HepG2 (cell line): ENCODE measurements around the gene CRNKL1. TPM values are rescaled to one million over a fixed set of nuclear protein-coding genes. Genes with fewer than 3 reads are reported as not detected.

Experiments used
- ATAC-seq: fragments of 200-7000 bp; cut with Tn5 transposase; 3 replicates; pipeline ENCODE4 v1.9.1; 2020; ENCODE audit warnings: mild to moderate bottlenecking, moderate library complexity
- BruUV-seq: library from RNA; stranded (reverse); fragments of 400-500 nt; replicated peaks from 2 replicates; lab custom pipeline; 2021; lab: Mats Ljungman, UMichigan
- CTCF ChIA-PET: fragments of 300-600 bp; formaldehyde crosslinking; extraction: SDS; loops from one replicate; lab custom pipeline; 2021; ENCODE audit warnings: low total read pairs, inconsistent platforms, low intra/inter-chr PET ratio; lab: Yijun Ruan, JAX
- POLR2A ChIA-PET: fragments of 350-600 bp; sonication (Branson Sonifier 250); formaldehyde crosslinking; loops from one replicate; lab custom pipeline; 2020; ENCODE audit warnings: antibody characterized with exemption, inconsistent platforms; lab: Yijun Ruan, JAX
- DNase-seq: peaks from one replicate; pipeline ENCODE4 v3.0.0-alpha.2; 2015; ENCODE audit warnings: low spot score
- FAIRE-seq: peaks from 3 replicates; lab custom pipeline; 2011; peaks lifted over from hg19 to GRCh38; lab: Jason Lieb, UNC
- H2AFZ ChIP-seq: one replicate; pipeline ENCODE4 v1.6.1; 2011; ENCODE audit warnings: low read length, inconsistent platforms
- H3K27ac ChIP-seq: fragments of 300-600 bp; 3 replicates; pipeline ENCODE4 v1.8.0; 2011; ENCODE audit warnings: mixed run types, mild to moderate bottlenecking, mixed read lengths, low read length, inconsistent platforms; ENCODE audit not compliant: insufficient read depth; ENCODE audit errors: extremely low read length
- H3K27me3 ChIP-seq, 2 experiments: fragments of 200-600 bp in 1 of 2; 2 replicates in 1 of 2; 3 replicates in 1 of 2; pipeline versions ENCODE4 v1.6.0 to v1.8.0; 2011; ENCODE audit warnings: low read length in 2 of 2, mild to moderate bottlenecking in 2 of 2, moderate library complexity in 2 of 2, inconsistent platforms in 1 of 2; ENCODE audit not compliant: insufficient read depth in 2 of 2, control insufficient read depth in 1 of 2
- H3K36me3 ChIP-seq, 2 experiments: fragments of 200-600 bp in 1 of 2; replicated peaks in 1 of 2; 2 replicates in 1 of 2; 3 replicates in 1 of 2; pipeline versions ENCODE4 v1.5.1 to v1.8.0; 2011; ENCODE audit warnings: low read length in 2 of 2, inconsistent platforms in 1 of 2; ENCODE audit not compliant: insufficient read depth in 2 of 2, control insufficient read depth in 1 of 2
- H3K4me1 ChIP-seq: 2 replicates; pipeline ENCODE4 v1.5.1; 2012; ENCODE audit warnings: low read length, inconsistent platforms; ENCODE audit not compliant: insufficient read depth
- H3K4me2 ChIP-seq: 2 replicates; pipeline ENCODE4 v1.6.0; 2011; ENCODE audit warnings: low read depth, low read length, inconsistent platforms
- H3K4me3 ChIP-seq, 3 experiments: fragments of 200-600 bp in 1 of 3; sonication (generic), shearing (Covaris generic) in 1 of 3; replicated peaks in 1 of 3; 2 replicates each; pipeline ENCODE4 v1.5.1; 2011 to 2016; ENCODE audit warnings: low read length in 3 of 3, inconsistent platforms in 2 of 3, low read depth in 2 of 3, mild to moderate bottlenecking in 2 of 3, control low read depth in 1 of 3, mixed read lengths in 1 of 3; ENCODE audit not compliant: insufficient read depth in 1 of 3
- H3K79me2 ChIP-seq: one replicate; pipeline ENCODE4 v1.6.1; 2011; ENCODE audit warnings: low read length, inconsistent platforms; ENCODE audit not compliant: insufficient read depth
- H3K9ac ChIP-seq: 2 replicates; pipeline ENCODE4 v1.6.0; 2011; ENCODE audit warnings: mild to moderate bottlenecking, low read depth, low read length, inconsistent platforms; ENCODE audit not compliant: insufficient read depth
- H3K9me3 ChIP-seq: 2 replicates; pipeline ENCODE4 v1.5.1; 2012; ENCODE audit warnings: mild to moderate bottlenecking, low read length
- H4K20me1 ChIP-seq: 2 replicates; pipeline ENCODE4 v1.6.0; 2011; ENCODE audit warnings: inconsistent platforms, mild to moderate bottlenecking, low read length, moderate library complexity; ENCODE audit not compliant: insufficient read depth
- FOXP1 ChIP-seq, 2 experiments: fragments of 450-650 bp in 1 of 2; IDR thresholded peaks; 2 replicates each; pipeline ENCODE4 v1.6.1; 2017 to 2018; ENCODE audit warnings: antibody characterized with exemption in 1 of 2
- ISX ChIP-seq: sonication (generic); formaldehyde crosslinking; conservative IDR thresholded peaks from 2 replicates; pipeline ENCODE4 v1.5.0; 2020; ENCODE audit warnings: missing genetic modification reagents
- NFKBIZ ChIP-seq: IDR thresholded peaks from 2 replicates; pipeline ENCODE4 v1.6.1; 2018; ENCODE audit warnings: missing genetic modification reagents, missing compliant biosample characterization
- POLR2AphosphoS5 ChIP-seq: IDR thresholded peaks from 2 replicates; pipeline ENCODE4 v1.6.1; 2012; ENCODE audit warnings: low read depth, low read length
- RBFOX2 ChIP-seq: fragments of 200-400 bp; formaldehyde crosslinking; IDR thresholded peaks from 2 replicates; pipeline ENCODE4 v1.6.1; 2017; ENCODE audit warnings: low read depth, mild to moderate bottlenecking, low read length
- RBM22 ChIP-seq: fragments of 200-400 bp; formaldehyde crosslinking; optimal IDR thresholded peaks from 2 replicates; pipeline ENCODE3; 2017; ENCODE audit warnings: mild to moderate bottlenecking, low read length, moderate library complexity
- SYNCRIP ChIP-seq: fragments of 200-400 bp; formaldehyde crosslinking; IDR thresholded peaks from 2 replicates; pipeline ENCODE4 v1.6.1; 2018; ENCODE audit warnings: mild to moderate bottlenecking, low read depth, low read length; ENCODE audit not compliant: insufficient read depth
- WGBS: methylation state at CpG from one replicate; pipeline ENCODE4 v1.1.6; 2017; ENCODE audit warnings: low lambda C conversion rate; 5-methylcytosine and 5-hydroxymethylcytosine counted together
- in situ Hi-C: cut with HindIII; loops from 2 replicates; pipeline ENCODE4 v1.10.0; 2017; ENCODE audit warnings: low pct_unique_long_range_greater_than_20kb; ENCODE audit not compliant: extremely low pct_ligation_motif_present
- intact Hi-C: fragments of 100-400 bp; cut with micrococcal nuclease; formaldehyde crosslinking; loops from one replicate; pipeline ENCODE4 v1.10.0; 2022; ENCODE audit not compliant: unreplicated experiment
- polyA plus RNA-seq, 8 experiments: library from polyadenylated mRNA; depleted of rRNA in 3 of 8; stranded (reverse) in 7 of 8; unstranded in 1 of 8; fragments of >200 nt; fragmentation: Illumina TruSeq in 4 of 8; extraction: Trizol in 4 of 8; gene quantifications; 2 replicates each; pipeline versions ENCODE4 v1.2.1 to v1.2.3, GENCODE V29; 2011 to 2016; ENCODE audit warnings: low read depth in 4 of 8, missing spikeins in 1 of 8, mixed read lengths in 1 of 8; ENCODE audit not compliant: insufficient read depth in 1 of 8
- total RNA-seq, 5 experiments: library from RNA; depleted of rRNA; stranded (reverse); fragments of >200 nt; fragmentation: Illumina TruSeq; extraction: Trizol; gene quantifications; 2 replicates each; pipeline ENCODE4 v1.2.3, GENCODE V29; 2016; ENCODE audit warnings: low read depth in 1 of 5

The CRNKL1 gene
- total and polyA plus RNA-seq, 2 of the 13 experiments (the other 11 are each of a cell fraction or from before 2014, with no cell fraction given) = 12.3 to 64.5 TPM

- H3K9me3 ChIP-seq = no peaks in the 10 kb centered on the region
Measured at GRCh38 chr20:20031790-20032189, 20.5 kb downstream of the CRNKL1 start.

GRCh38 chr20:20027284-20027683, 25.0 kb downstream of the CRNKL1 start:
- H3K4me2 ChIP-seq = no peak overlapping the region
- CTCF ChIA-PET = no interaction called here
- 92% methylated on average over 2 of the region's 2 CpGs for WGBS
- DNase-seq (no peak), FAIRE-seq (no peak), ATAC-seq (no peak)
- H3K9me3 ChIP-seq = no peaks in the 10 kb centered on the region
- H2AFZ ChIP-seq = no peak overlapping the region
- no peak overlapping the region for H3K9ac ChIP-seq
- TF ChIP-seq SYNCRIP (no peak), POLR2AphosphoS5 (0 out of 2 replicates have a peak, but pooled peaks have one; percentile 21)
- no peak overlapping the region for H3K27ac ChIP-seq
- no peaks in the 10 kb centered on the region for H3K4me1 ChIP-seq
- no peak overlapping the region for H3K4me3 ChIP-seq
- H3K27me3 ChIP-seq = no peaks in the 10 kb centered on the region
- intact Hi-C loops (no loop called here), in situ Hi-C loops (no loop called here)
- no peaks in the 10 kb centered on the region; the same call in 1 of the 2 replicates for H4K20me1 ChIP-seq
- peaks cover 18 to 80% of the 10 kb centered on the region in 2 experiments for H3K36me3 ChIP-seq
- H3K79me2 ChIP-seq = peaks cover 56% of the 10 kb centered on the region
- no TSS peak for BruUV-seq
- POLR2A ChIA-PET = interaction anchor here (1.4 to 3.0 kb wide), 3 partner anchors 10 to 25 kb away, joined by 4 to 14 read pairs (median 11); partner anchors contain the start of genes CFAP61, CRNKL1 and NAA20

More at GRCh38 chr20:20031790-20032189, 20.5 kb downstream of the CRNKL1 start:
- no peaks in the 10 kb centered on the region for H4K20me1 ChIP-seq
- no peak overlapping the region for H3K4me2 ChIP-seq
- ChIA-PET CTCF (no interaction called here), POLR2A (no interaction called here)
- no peak overlapping the region for H3K4me3 ChIP-seq
- H3K79me2 ChIP-seq = peaks cover 12% of the 10 kb centered on the region
- intact Hi-C loops = no loop called here
- H3K9ac ChIP-seq = no peak overlapping the region
- DNase-seq = no peak
- no peaks in the 10 kb centered on the region for H3K27me3 ChIP-seq
- no peaks in the 10 kb centered on the region for H3K4me1 ChIP-seq
- BruUV-seq = no TSS peak
- H3K27ac ChIP-seq = no peak overlapping the region
- H3K36me3 ChIP-seq = peaks cover 27 to 88% of the 10 kb centered on the region in 2 experiments
- no peak for TF ChIP-seq NFKBIZ (CRISPR knock-in tag)
- no peak for TF ChIP-seq FOXP1 (IDR thresholded peaks at IDR 0.05)
- no peak for TF ChIP-seq FOXP1 (CRISPR knock-in tag; IDR thresholded peaks at IDR 0.05)
- 0 out of 2 replicates have a peak, but pooled peaks have one; percentile 30 for TF ChIP-seq RBFOX2
- peak; percentile 71 for TF ChIP-seq RBM22
- no peak for TF ChIP-seq ISX (CRISPR knock-in tag)
- FAIRE-seq = no peak
- in situ Hi-C loops = no loop called here
- no peak for ATAC-seq
- no peak overlapping the region for H2AFZ ChIP-seq
- WGBS = 95% methylated on average over 5 of the region's 5 CpGs
